Measurements from ENCODE around the gene ERC1. TPM values are rescaled to one million over a fixed set of nuclear protein-coding genes. Genes with fewer than 3 reads are reported as not detected.

Gene ERC1
- total and polyA plus RNA-seq, 2 donors (not counting 3 experiments of a cell fraction or from before 2014, with no cell fraction given), result 11.7 to 66.1 TPM

DNA sequence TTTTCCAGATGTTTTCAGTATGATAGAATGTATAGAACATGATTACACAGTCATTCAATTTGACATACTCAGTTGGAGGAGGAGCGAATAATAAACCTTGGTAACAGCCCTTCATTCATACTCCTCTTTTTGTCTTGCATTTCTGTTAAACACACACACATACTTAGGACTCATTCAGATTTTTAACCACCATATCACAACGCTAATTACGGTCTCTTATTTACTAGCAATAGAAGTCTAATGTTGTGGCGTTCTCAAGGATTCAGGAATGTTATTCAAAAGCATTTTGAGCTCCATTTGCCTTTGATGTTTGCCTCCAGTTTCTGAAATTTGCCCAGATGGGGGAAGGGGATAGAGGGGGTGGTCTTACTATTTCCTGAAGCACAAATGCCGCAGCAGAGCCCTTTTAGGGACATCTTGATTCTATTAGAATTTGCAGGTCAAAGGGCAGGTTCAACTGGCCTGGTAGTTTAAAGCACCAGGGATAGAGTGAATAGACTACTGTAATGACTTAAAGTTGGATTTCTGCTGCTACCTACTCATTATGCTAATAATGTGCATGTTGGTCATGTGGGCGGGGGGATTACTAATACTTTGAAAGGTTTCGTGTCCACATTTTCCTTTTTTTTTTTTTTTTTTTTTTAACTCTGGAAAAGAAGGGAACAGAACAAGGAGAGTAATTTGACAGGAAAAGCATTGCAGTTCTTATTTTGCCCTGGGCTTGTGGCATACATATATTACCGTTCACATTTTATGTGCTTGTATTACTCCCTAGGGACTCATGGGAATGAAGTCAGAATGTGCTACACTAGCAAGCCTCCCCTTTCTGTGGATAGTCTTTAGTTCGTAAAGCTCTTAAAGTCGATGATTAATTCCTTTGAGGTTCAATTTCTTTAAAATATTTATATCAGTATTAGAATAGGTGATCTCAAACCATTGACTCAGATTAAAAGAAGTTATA, 376.6 kb downstream of the ERC1 start:
- Histone ChIP-seq H3K79me2 (ENCODE audit: control insufficient read depth, insufficient read depth, low read length) (no peaks in the 10 kb centered on the region), H3K4me1 (ENCODE audit: control insufficient read depth, extremely low read depth, insufficient read depth, low read length) (no peaks in the 10 kb centered on the region), H4K20me1 (replicated peaks; ENCODE audit: control insufficient read depth, extremely low read depth, insufficient read depth, low read length) (no peaks in the 10 kb centered on the region), H3K4me3 (replicated peaks in 1 of 3; ENCODE audit: insufficient read depth in 1 of 3, low read depth in 1 of 3, low read length in 3 of 3) (no peak overlapping the region), H3K4me2 (ENCODE audit: insufficient read depth, low read length) (no peak overlapping the region), H2AFZ (ENCODE audit: low read depth, low read length) (no peak overlapping the region), H3K27me3 (ENCODE audit: control insufficient read depth in 2 of 2, insufficient read depth in 2 of 2, low read length in 2 of 2) (no peaks in the 10 kb centered on the region), H3K9me3 (replicated peaks; ENCODE audit: control insufficient read depth, insufficient read depth, low read length) (no peaks in the 10 kb centered on the region), H3K36me3 (ENCODE audit: control insufficient read depth in 2 of 2, extremely low read depth in 1 of 2, insufficient read depth in 2 of 2, low read length in 2 of 2) (no peaks in the 10 kb centered on the region), H3K9ac (replicated peaks; ENCODE audit: extremely low read depth, insufficient read depth, low read length) (no peak overlapping the region), H3K9me1 (replicated peaks; ENCODE audit: control insufficient read depth, extremely low read depth, insufficient read depth, low read length) (no peaks in the 10 kb centered on the region), H3K27ac (ENCODE audit: insufficient read depth, low read depth, low read length) (no peak overlapping the region)
- DNase-seq (ENCODE audit: low read depth, low spot score), result no peak
- no peak for FAIRE-seq
- dilution Hi-C loops (cut with MboI; ENCODE audit: extremely low pct_ligation_motif_present, low sequenced_read_pairs) (no loop called here), intact Hi-C loops (cut with micrococcal nuclease) (no loop called here)
- ChIA-PET POLR2A (no interaction called here), CTCF (interaction anchor here (1.2 to 2.0 kb wide), 3 partner anchors 11 to 250 kb away, joined by 3 to 7 read pairs (median 5); no protein-coding TSS in a partner anchor)
- no TSS peak for BruUV-seq (replicated peaks)
- TF ChIP-seq, protein P1, sequence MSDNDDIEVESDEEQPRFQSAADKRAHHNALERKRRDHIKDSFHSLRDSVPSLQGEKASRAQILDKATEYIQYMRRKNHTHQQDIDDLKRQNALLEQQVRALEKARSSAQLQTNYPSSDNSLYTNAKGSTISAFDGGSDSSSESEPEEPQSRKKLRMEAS (IDR thresholded peaks at IDR 0.05; ENCODE audit: insufficient read depth, insufficient read length), result no peak
- TF ChIP-seq EZH2 (IDR thresholded peaks at IDR 0.05; ENCODE audit: borderline replicate concordance, low read depth, low read length, severe bottlenecking), result no peak
- no peak for TF ChIP-seq POLR2A (IDR thresholded peaks at IDR 0.05; ENCODE audit: low read depth, low read length)
- TF ChIP-seq FOS (IDR thresholded peaks at IDR 0.05; ENCODE audit: borderline replicate concordance, insufficient read depth, low read length), result no peak
- no peak for TF ChIP-seq JUN (IDR thresholded peaks at IDR 0.05; ENCODE audit: borderline replicate concordance, insufficient read depth, insufficient read length, low read depth)
- no peak for TF ChIP-seq GATA2 (IDR thresholded peaks at IDR 0.05; ENCODE audit: insufficient read depth, insufficient read length, low read depth, low read length)
- TF ChIP-seq, protein P2, sequence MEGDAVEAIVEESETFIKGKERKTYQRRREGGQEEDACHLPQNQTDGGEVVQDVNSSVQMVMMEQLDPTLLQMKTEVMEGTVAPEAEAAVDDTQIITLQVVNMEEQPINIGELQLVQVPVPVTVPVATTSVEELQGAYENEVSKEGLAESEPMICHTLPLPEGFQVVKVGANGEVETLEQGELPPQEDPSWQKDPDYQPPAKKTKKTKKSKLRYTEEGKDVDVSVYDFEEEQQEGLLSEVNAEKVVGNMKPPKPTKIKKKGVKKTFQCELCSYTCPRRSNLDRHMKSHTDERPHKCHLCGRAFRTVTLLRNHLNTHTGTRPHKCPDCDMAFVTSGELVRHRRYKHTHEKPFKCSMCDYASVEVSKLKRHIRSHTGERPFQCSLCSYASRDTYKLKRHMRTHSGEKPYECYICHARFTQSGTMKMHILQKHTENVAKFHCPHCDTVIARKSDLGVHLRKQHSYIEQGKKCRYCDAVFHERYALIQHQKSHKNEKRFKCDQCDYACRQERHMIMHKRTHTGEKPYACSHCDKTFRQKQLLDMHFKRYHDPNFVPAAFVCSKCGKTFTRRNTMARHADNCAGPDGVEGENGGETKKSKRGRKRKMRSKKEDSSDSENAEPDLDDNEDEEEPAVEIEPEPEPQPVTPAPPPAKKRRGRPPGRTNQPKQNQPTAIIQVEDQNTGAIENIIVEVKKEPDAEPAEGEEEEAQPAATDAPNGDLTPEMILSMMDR (IDR thresholded peaks at IDR 0.05; ENCODE audit: extremely low read depth in 1 of 2, insufficient read depth in 1 of 2, low read depth in 1 of 2, low read length in 2 of 2), result no peak
- TF ChIP-seq MYC (IDR thresholded peaks at IDR 0.05; ENCODE audit: low read depth, low read length), result no peak
- TF ChIP-seq POLR2AphosphoS5 (IDR thresholded peaks at IDR 0.05; ENCODE audit: insufficient read depth, low read depth, low read length), result no peak
